HCT116 (cell line): ENCODE results near the gene WDR72. TPM values are rescaled to one million over a fixed set of nuclear protein-coding genes. Genes with fewer than 3 reads are reported as not detected.

Experiments used
- ATAC-seq: fragments of 200-7000 bp; cut with Tn5 transposase; 2 replicates; pipeline ENCODE4 v1.9.1; 2020; ENCODE audit warnings: mild to moderate bottlenecking, moderate library complexity
- BruUV-seq: library from RNA; stranded (reverse); fragments of 400-500 nt; replicated peaks from 2 replicates; lab custom pipeline; 2021; lab: Mats Ljungman, UMichigan
- CTCF ChIA-PET: fragments of 300-600 bp; sonication (Branson Sonifier 250); formaldehyde crosslinking; loops from one replicate; lab custom pipeline; 2021; ENCODE audit warnings: antibody characterized with exemption; lab: Charles Lee
- POLR2A ChIA-PET: fragments of 300-600, 350-600 bp; sonication (Branson Sonifier 250); formaldehyde crosslinking; loops from one replicate; lab custom pipeline; 2021; ENCODE audit warnings: antibody characterized with exemption; lab: Charles Lee
- RAD21 ChIA-PET, 2 experiments: fragments of 300-600 bp; sonication (Branson Sonifier 250); formaldehyde crosslinking; loops; one replicate each; lab custom pipeline; 2023; ENCODE audit warnings: low total read pairs in 2 of 2; ENCODE audit not compliant: uncharacterized antibody in 2 of 2, unreplicated experiment in 2 of 2, low non-redundant PET in 1 of 2; lab: Charles Lee
- DNase-seq: peaks from one replicate; pipeline ENCODE4 v3.0.0-alpha.2; 2010; ENCODE audit warnings: low read depth, low spot score
- H2AFZ ChIP-seq: fragments of 200-600 bp; shearing (Covaris generic), sonication (generic); 2 replicates; pipeline ENCODE4 v1.6.1; 2017; ENCODE audit warnings: low read depth, mixed run types, mixed read lengths, antibody characterized with exemption, low read length; ENCODE audit not compliant: poor library complexity, severe bottlenecking
- H3K27ac ChIP-seq: 2 replicates; pipeline ENCODE4 v1.5.1; 2012; ENCODE audit warnings: low read depth, low read length
- H3K27me3 ChIP-seq: fragments of 200-600 bp; sonication (generic); 2 replicates; pipeline ENCODE4 v1.6.1; 2016; ENCODE audit warnings: mixed run types, low read length, mixed read lengths; ENCODE audit not compliant: insufficient read depth
- H3K36me3 ChIP-seq, 2 experiments: fragments of 200-500 bp in 1 of 2; fragments of 200-600 bp in 1 of 2; sonication (Bioruptor generic) in 1 of 2; sonication (generic) in 1 of 2; 2 replicates each; pipeline versions ENCODE4 v1.5.1 to v1.6.1; 2014 to 2016; ENCODE audit warnings: low read length in 2 of 2, inconsistent platforms in 1 of 2, mixed read lengths in 1 of 2, mixed run types in 1 of 2; ENCODE audit not compliant: insufficient read depth in 2 of 2, control insufficient read depth in 1 of 2
- H3K4me1 ChIP-seq, 2 experiments: fragments of 200-600 bp in 1 of 2; sonication (generic) in 1 of 2; 2 replicates each; pipeline versions ENCODE4 v1.5.1 to v1.6.1; 2012 to 2017; ENCODE audit warnings: low read length in 2 of 2, inconsistent platforms in 1 of 2, mild to moderate bottlenecking in 1 of 2, mixed read lengths in 1 of 2, mixed run types in 1 of 2, moderate library complexity in 1 of 2; ENCODE audit not compliant: insufficient read depth in 2 of 2, control insufficient read depth in 1 of 2
- H3K4me2 ChIP-seq: fragments of 200-600 bp; sonication (generic); 2 replicates; pipeline ENCODE4 v1.6.1; 2017; ENCODE audit warnings: mixed run types, low read length, mixed read lengths
- H3K4me3 ChIP-seq, 2 experiments: fragments of 200-600 bp in 1 of 2; sonication (generic) in 1 of 2; replicated peaks in 1 of 2; 2 replicates each; pipeline ENCODE4 v1.5.1; 2011 to 2016; ENCODE audit warnings: low read length in 2 of 2, control low read depth in 1 of 2, low read depth in 1 of 2, mild to moderate bottlenecking in 1 of 2, mixed read lengths in 1 of 2, mixed run types in 1 of 2
- H3K79me2 ChIP-seq: fragments of 200-600 bp; sonication (generic); 2 replicates; pipeline ENCODE4 v1.6.1; 2017; ENCODE audit warnings: mild to moderate bottlenecking, mixed run types, low read length, moderate library complexity, mixed read lengths; ENCODE audit not compliant: insufficient read depth
- H3K9ac ChIP-seq: fragments of 200-600 bp; sonication (generic); 2 replicates; pipeline ENCODE4 v1.6.1; 2016; ENCODE audit warnings: low read length, mixed read lengths
- H3K9me2 ChIP-seq: fragments of 200-600 bp; sonication (generic), shearing (Covaris generic); 2 replicates; pipeline ENCODE4 v1.6.1; 2017; ENCODE audit warnings: mixed run types, mild to moderate bottlenecking, moderate library complexity; ENCODE audit not compliant: insufficient read depth
- H3K9me3 ChIP-seq, 2 experiments: fragments of 200-500 bp in 1 of 2; fragments of 200-600 bp in 1 of 2; sonication (Bioruptor generic) in 1 of 2; sonication (generic) in 1 of 2; 2 replicates each; pipeline ENCODE4 v1.6.1; 2014 to 2017; ENCODE audit warnings: low read length in 2 of 2, mixed read lengths in 2 of 2, inconsistent platforms in 1 of 2, low read depth in 1 of 2, mild to moderate bottlenecking in 1 of 2, mixed run types in 1 of 2, moderate library complexity in 1 of 2; ENCODE audit not compliant: control insufficient read depth in 1 of 2, insufficient read depth in 1 of 2
- H4K20me1 ChIP-seq: fragments of 200-600 bp; sonication (generic), shearing (Covaris generic); 2 replicates; pipeline ENCODE4 v1.6.1; 2017; ENCODE audit warnings: mixed run types, mild to moderate bottlenecking, moderate library complexity; ENCODE audit not compliant: insufficient read depth
- CBX3 ChIP-seq: IDR thresholded peaks from 2 replicates; pipeline ENCODE4 v1.6.1; 2012; ENCODE audit warnings: low read depth
- ELF1 ChIP-seq: IDR thresholded peaks from 2 replicates; pipeline ENCODE4 v1.6.1; 2012; ENCODE audit warnings: low read depth, borderline replicate concordance
- EZH2 ChIP-seq: fragments of 200-600 bp; sonication (generic); IDR thresholded peaks from 2 replicates; pipeline ENCODE4 v1.6.1; 2017; ENCODE audit warnings: antibody characterized with exemption, mixed run types
- EZH2phosphoT487 ChIP-seq: fragments of 200-600 bp; IDR thresholded peaks from 2 replicates; pipeline ENCODE4 v1.6.1; 2018; ENCODE audit warnings: antibody characterized with exemption, borderline replicate concordance
- POLR2AphosphoS5 ChIP-seq: IDR thresholded peaks from 2 replicates; pipeline ENCODE4 v1.6.1; 2011; ENCODE audit warnings: mild to moderate bottlenecking, low read depth, low read length, moderate library complexity
- RAD21 ChIP-seq: IDR thresholded peaks from 2 replicates; pipeline ENCODE4 v1.6.1; 2012; ENCODE audit warnings: low read depth, mild to moderate bottlenecking
- ZFX ChIP-seq: fragments of 450-650 bp; IDR thresholded peaks from 2 replicates; pipeline ENCODE4 v1.6.1; 2017
- ZNF274 ChIP-seq: fragments of 200-500 bp; sonication (Bioruptor generic); IDR thresholded peaks from 2 replicates; pipeline ENCODE4 v1.6.1; 2014; ENCODE audit warnings: mild to moderate bottlenecking, low read depth, low read length, inconsistent platforms
- intact Hi-C: fragments of 100-400 bp; cut with micrococcal nuclease; formaldehyde crosslinking; loops from 2 replicates; pipeline ENCODE4 v1.10.0; 2022
- total RNA-seq: library from RNA; stranded (reverse); gene quantifications from one replicate; pipeline ENCODE4 v1.2.1, GENCODE V29; 2021; ENCODE audit not compliant: unreplicated experiment
- TF ChIP-seq, protein P1 (sequence below): IDR thresholded peaks from 2 replicates; pipeline ENCODE4 v1.6.1; 2012
- TF ChIP-seq, protein P2 (sequence below): IDR thresholded peaks from 2 replicates; pipeline ENCODE4 v1.6.1; 2011; ENCODE audit warnings: mild to moderate bottlenecking, low read length, moderate library complexity; ENCODE audit not compliant: insufficient replicate concordance; ENCODE audit errors: extremely low read depth

The WDR72 gene
- total RNA-seq, 1 experiment from 2014 or later, result 5.8 TPM

DNA sequence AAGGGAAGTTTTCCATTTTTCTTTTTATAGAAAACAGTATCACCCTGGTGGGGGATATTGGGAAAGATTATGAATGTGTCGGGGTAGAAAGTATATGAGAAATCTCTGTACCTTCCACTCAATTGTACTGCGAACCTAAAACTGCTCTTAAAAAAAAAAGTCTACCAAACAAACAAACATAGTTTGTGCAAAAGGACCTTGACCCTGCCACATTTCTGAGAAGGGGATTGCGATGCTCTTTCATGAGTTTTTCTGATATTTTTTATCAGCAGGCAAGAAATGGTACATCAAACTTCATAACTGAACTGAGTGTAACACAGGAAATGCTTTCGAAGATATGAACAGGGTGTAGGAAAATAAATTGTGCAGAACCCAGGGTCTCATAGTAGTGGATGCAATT lies 286.0 kb downstream of the WDR72 start:
- DNase-seq (no peak), ATAC-seq (no peak)
- H3K27me3 ChIP-seq, result 0 out of 2 replicates have a peak, but pooled peaks cover 12% of the 10 kb centered on the region
- ChIA-PET CTCF (no interaction called here), RAD21 (no interaction called here), POLR2A (no interaction called here)
- no peaks in the 10 kb centered on the region for H3K9me2 ChIP-seq
- H3K9ac ChIP-seq, result no peak overlapping the region
- no peak overlapping the region for H3K4me2 ChIP-seq
- TF ChIP-seq ZNF274 (no peak), ZFX (no peak), RAD21 (no peak), EZH2 (no peak), ELF1 (no peak), CBX3 (no peak), POLR2AphosphoS5 (no peak), EZH2phosphoT487 (no peak)
- TF ChIP-seq, protein P1, sequence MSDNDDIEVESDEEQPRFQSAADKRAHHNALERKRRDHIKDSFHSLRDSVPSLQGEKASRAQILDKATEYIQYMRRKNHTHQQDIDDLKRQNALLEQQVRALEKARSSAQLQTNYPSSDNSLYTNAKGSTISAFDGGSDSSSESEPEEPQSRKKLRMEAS, result no peak
- TF ChIP-seq, protein P2, sequence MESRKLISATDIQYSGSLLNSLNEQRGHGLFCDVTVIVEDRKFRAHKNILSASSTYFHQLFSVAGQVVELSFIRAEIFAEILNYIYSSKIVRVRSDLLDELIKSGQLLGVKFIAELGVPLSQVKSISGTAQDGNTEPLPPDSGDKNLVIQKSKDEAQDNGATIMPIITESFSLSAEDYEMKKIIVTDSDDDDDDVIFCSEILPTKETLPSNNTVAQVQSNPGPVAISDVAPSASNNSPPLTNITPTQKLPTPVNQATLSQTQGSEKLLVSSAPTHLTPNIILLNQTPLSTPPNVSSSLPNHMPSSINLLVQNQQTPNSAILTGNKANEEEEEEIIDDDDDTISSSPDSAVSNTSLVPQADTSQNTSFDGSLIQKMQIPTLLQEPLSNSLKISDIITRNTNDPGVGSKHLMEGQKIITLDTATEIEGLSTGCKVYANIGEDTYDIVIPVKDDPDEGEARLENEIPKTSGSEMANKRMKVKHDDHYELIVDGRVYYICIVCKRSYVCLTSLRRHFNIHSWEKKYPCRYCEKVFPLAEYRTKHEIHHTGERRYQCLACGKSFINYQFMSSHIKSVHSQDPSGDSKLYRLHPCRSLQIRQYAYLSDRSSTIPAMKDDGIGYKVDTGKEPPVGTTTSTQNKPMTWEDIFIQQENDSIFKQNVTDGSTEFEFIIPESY, result no peak
- H4K20me1 ChIP-seq, result no peaks in the 10 kb centered on the region
- H3K4me1 ChIP-seq, result no peaks in the 10 kb centered on the region
- H3K9me3 ChIP-seq, result peaks cover 0 to 3% of the 10 kb centered on the region in 2 experiments; a peak in 2 of 4 replicates
- H3K36me3 ChIP-seq, result no peaks in the 10 kb centered on the region
- no peaks in the 10 kb centered on the region for H3K79me2 ChIP-seq
- H3K27ac ChIP-seq, result no peak overlapping the region
- no TSS peak for BruUV-seq
- H3K4me3 ChIP-seq, result no peak overlapping the region
- intact Hi-C loops, result loop anchor here (5.0 kb wide), 1 partner anchor 41 kb away; no protein-coding TSS in a partner anchor
- H2AFZ ChIP-seq, result no peak overlapping the region
